Measurements from ENCODE around the gene ENHO. TPM values are rescaled to one million over a fixed set of nuclear protein-coding genes. Genes with fewer than 3 reads are reported as not detected.

ENHO gene
- total and polyA plus RNA-seq, 8 donors, result 1.2 to 63.8 (median 11.4) TPM; not detected in 2

GRCh38 chr9:34508463-34508862, 14.3 kb downstream of the ENHO start:
- Histone ChIP-seq H3K36me3 (no peaks in the 10 kb centered on the region), H3K9me3 (no peaks in the 10 kb centered on the region), H3K4me3 (no peak overlapping the region), H3K27ac (no peak overlapping the region), H3K27me3 (no peaks in the 10 kb centered on the region), H3K4me1 (peaks cover 0 to 15% (median 6%) of the 10 kb centered on the region in 4 donors)
- no peak for DNase-seq
- intact Hi-C loops (cut with DNase I; ENCODE audit: low total_unique reads), result no loop called here
- 89 to 96% (median 94%) methylated on average over 3 of the region's 3 CpGs for WGBS, 5 donors
- TF ChIP-seq, protein P1, sequence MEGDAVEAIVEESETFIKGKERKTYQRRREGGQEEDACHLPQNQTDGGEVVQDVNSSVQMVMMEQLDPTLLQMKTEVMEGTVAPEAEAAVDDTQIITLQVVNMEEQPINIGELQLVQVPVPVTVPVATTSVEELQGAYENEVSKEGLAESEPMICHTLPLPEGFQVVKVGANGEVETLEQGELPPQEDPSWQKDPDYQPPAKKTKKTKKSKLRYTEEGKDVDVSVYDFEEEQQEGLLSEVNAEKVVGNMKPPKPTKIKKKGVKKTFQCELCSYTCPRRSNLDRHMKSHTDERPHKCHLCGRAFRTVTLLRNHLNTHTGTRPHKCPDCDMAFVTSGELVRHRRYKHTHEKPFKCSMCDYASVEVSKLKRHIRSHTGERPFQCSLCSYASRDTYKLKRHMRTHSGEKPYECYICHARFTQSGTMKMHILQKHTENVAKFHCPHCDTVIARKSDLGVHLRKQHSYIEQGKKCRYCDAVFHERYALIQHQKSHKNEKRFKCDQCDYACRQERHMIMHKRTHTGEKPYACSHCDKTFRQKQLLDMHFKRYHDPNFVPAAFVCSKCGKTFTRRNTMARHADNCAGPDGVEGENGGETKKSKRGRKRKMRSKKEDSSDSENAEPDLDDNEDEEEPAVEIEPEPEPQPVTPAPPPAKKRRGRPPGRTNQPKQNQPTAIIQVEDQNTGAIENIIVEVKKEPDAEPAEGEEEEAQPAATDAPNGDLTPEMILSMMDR (IDR thresholded peaks at IDR 0.05), result no peak
- no peak for TF ChIP-seq EP300 (IDR thresholded peaks at IDR 0.05)
- no peak for TF ChIP-seq POLR2A (IDR thresholded peaks at IDR 0.05)
- TF ChIP-seq POLR2AphosphoS5 (IDR thresholded peaks at IDR 0.05), result no peak

DNA sequence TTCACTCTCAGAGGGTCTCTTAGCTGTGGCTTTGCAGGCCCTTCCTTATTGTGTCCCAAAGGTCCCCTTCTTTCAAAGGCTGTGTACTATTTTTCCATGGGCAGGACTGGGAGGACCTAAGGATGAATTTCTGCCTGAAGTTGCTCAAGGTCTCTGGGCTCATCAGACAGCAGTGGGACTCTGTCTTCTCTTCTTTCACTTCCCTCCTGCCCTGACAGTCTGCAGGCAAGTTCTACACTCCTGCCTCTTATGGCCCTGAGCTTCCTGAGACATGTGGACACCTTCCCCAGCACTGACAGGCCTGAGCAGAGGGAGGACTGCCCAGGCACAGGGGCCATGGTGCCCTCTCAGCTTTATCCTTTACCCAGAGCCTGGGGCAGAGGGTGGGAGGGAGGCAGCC, 14.8 kb downstream of the ENHO start:
- Histone ChIP-seq H3K4me1 (peaks cover 0 to 12% (median 6%) of the 10 kb centered on the region in 4 donors), H3K27me3 (no peaks in the 10 kb centered on the region), H3K9me3 (no peaks in the 10 kb centered on the region), H3K4me3 (no peak overlapping the region), H3K27ac (no peak overlapping the region), H3K36me3 (no peaks in the 10 kb centered on the region)
- intact Hi-C loops (cut with DNase I; ENCODE audit: low total_unique reads), result no loop called here
- DNase-seq, result no peak
- no peak for TF ChIP-seq POLR2A (IDR thresholded peaks at IDR 0.05)
- no peak for TF ChIP-seq EP300 (IDR thresholded peaks at IDR 0.05)
- TF ChIP-seq, protein P1 (IDR thresholded peaks at IDR 0.05), result no peak
- no peak for TF ChIP-seq POLR2AphosphoS5 (IDR thresholded peaks at IDR 0.05)

GRCh38 chr9:34507556-34507955, 15.2 kb downstream of the ENHO start:
- Histone ChIP-seq H3K4me3 (no peak overlapping the region), H3K27ac (no peak overlapping the region), H3K9me3 (no peaks in the 10 kb centered on the region), H3K4me1 (peaks cover 4 to 12% (median 8%) of the 10 kb centered on the region in 4 donors), H3K27me3 (no peaks in the 10 kb centered on the region), H3K36me3 (no peaks in the 10 kb centered on the region)
- 80 to 86% (median 82%) methylated on average over 5 of the region's 5 CpGs for WGBS, 5 donors
- no peak for DNase-seq
- TF ChIP-seq, protein P1 (IDR thresholded peaks at IDR 0.05), result no peak
- no peak for TF ChIP-seq EP300 (IDR thresholded peaks at IDR 0.05)
- no peak for TF ChIP-seq POLR2AphosphoS5 (IDR thresholded peaks at IDR 0.05)
- TF ChIP-seq POLR2A (IDR thresholded peaks at IDR 0.05), result no peak
- intact Hi-C loops (cut with DNase I; ENCODE audit: low total_unique reads), result no loop called here

DNA sequence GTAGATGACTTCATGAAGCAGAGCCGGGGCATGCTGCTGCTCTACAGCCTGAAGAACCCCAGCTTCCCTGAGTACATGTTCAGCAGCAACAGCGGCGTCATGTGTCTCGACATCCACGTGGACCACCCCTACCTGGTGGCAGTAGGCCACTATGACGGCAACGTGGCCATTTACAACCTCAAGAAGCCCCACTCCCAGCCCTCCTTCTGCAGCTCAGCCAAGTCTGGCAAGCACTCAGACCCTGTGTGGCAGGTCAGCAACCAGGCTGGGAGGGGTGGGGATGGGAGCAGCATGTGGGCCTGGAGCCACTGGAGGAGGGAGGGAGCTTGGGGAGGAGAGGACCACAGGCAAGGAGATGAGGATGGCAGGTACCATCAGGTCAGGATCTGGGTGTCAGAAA, 16.2 kb downstream of the ENHO start:
- H3K4me1 ChIP-seq, result peaks cover 13 to 17% (median 15%) of the 10 kb centered on the region in 4 donors
- TF ChIP-seq POLR2A (IDR thresholded peaks at IDR 0.05), result no peak
- TF ChIP-seq, protein P1 (IDR thresholded peaks at IDR 0.05), result no peak
- no peak for TF ChIP-seq POLR2AphosphoS5 (IDR thresholded peaks at IDR 0.05)
- TF ChIP-seq EP300 (IDR thresholded peaks at IDR 0.05), result no peak
- intact Hi-C loops (cut with DNase I; ENCODE audit: low total_unique reads), result no loop called here
- no peak overlapping the region for H3K4me3 ChIP-seq
- no peak for DNase-seq
- H3K36me3 ChIP-seq, result no peaks in the 10 kb centered on the region
- no peaks in the 10 kb centered on the region for H3K9me3 ChIP-seq
- WGBS, 5 donors, result 86 to 93% (median 89%) methylated on average over 7 of the region's 7 CpGs
- no peak overlapping the region for H3K27ac ChIP-seq
- no peaks in the 10 kb centered on the region for H3K27me3 ChIP-seq
